ENCODE data around the gene APOC3. TPM values are rescaled to one million over a fixed set of nuclear protein-coding genes. Genes with fewer than 3 reads are reported as not detected.

Gene APOC3
- not detected in 2 replicates for total RNA-seq

GRCh38 chr11:116829525-116830183, at the start of gene APOC3:
Gene APOC3, plus strand, starts transcription at chr11:116829907. Its CDS starts 676 bp downstream, at chr11:116830583.

GRCh38 chr11:116787786-116788486, 41.8 kb upstream of the APOC3 start, which contains the start of gene ZPR1:
Gene ZPR1, minus strand, starts transcription at chr11:116788023. Its CDS starts 33 bp downstream, at chr11:116787990.

GRCh38 chr11:116791813-116792143, 37.9 kb upstream of the APOC3 start, which contains the start of gene APOA5:
Gene APOA5, minus strand, starts transcription at chr11:116791879. Its CDS starts 19 bp downstream, at chr11:116791860.

GRCh38 chr11:116823031-116823843, 6.5 kb upstream of the APOC3 start, which contains the start of gene APOA4:
Gene APOA4, minus strand, starts transcription at chr11:116823304. Its CDS starts 113 bp downstream, at chr11:116823191.

GRCh38 chr11:116837231-116838091, 7.8 kb downstream of the APOC3 start, which contains the start of gene APOA1:
Gene APOA1, minus strand, starts transcription at chr11:116837622. Its CDS starts 235 bp downstream, at chr11:116837387.

Other genes starting within 250 kb of the APOC3 start
- 8.5 and 13.6 TPM in 2 replicates for gene BUD13, start 56.9 kb upstream of the APOC3 start, total RNA-seq
- 50.1 and 59.5 TPM in 2 replicates for gene ZPR1, start 41.9 kb upstream of the APOC3 start, total RNA-seq
- not detected in 2 replicates for gene APOA5, start 38.0 kb upstream of the APOC3 start, total RNA-seq
- not detected in 2 replicates for gene APOA4, start 6.6 kb upstream of the APOC3 start, total RNA-seq
- gene APOA1, start 7.7 kb downstream of the APOC3 start, total RNA-seq = not detected in 2 replicates